Adipose tissue (tissue), 3 donors: ENCODE results near the gene IL18RAP. TPM values are rescaled to one million over a fixed set of nuclear protein-coding genes. Genes with fewer than 3 reads are reported as not detected.

Experiments used
- H3K27ac ChIP-seq: one replicate; pipeline ENCODE4 v1.5.1; 2013; ENCODE audit warnings: low read depth, low read length
- WGBS, 3 donors: extraction: QIAGEN DNeasy Blood & Tissue Kit; methylation state at CpG; one replicate each; pipeline ENCODE4 v1.1.7; 2013; 5-methylcytosine and 5-hydroxymethylcytosine counted together
- polyA plus RNA-seq, 3 donors: library from polyadenylated mRNA; stranded (reverse); fragments of 200-250 nt; gene quantifications; one replicate each; pipeline ENCODE4 v1.2.3, GENCODE V29; 2013
- donor health status: healthy with polysubstance abuse.
- donor health status: Bipolar disorder and iron deficiency.
- donor health status: healthy.

Gene IL18RAP
- polyA plus RNA-seq, 3 donors: 0.37 to 5.9 (median 5.4) TPM

DNA sequence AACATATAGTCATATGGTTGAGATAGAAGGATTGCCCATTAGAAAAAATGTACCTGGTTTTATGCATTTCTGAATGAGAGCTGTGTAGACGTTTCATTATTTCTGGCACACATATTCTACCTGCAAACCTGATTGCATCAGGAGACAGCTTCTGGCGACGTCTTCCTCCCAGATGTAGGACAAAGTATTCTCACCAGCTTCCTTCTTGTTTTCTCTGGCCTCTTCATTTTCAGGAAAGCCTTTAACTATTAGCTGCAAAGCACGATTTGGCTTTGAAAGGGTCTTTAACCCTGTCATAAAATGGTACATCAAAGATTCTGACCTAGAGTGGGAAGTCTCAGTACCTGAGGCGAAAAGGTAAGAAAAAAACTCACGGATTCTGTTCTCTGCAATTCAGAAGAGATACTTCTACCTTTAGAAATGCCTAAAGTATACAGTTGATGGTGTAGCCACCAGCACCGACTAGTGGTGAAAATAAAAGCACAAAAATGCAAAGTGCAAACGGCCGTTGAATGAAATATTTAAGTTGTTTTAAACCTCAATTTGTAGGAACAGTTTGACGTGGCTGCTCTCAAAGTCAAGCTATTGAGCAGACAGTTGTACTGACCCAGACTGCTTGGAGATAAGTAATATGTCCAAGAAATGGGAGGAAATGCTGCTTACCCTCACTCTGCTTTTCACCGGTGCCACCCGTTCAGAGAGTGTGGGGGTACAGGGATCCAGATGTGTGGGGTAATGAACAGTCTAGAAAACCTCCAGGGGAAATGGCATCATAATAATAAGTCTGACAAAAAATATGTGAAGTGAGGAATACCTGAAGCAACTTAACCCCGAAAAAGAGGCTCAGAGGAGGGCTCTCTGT, 20.2 kb downstream of the IL18RAP start:
- 23 to 28% (median 26%) methylated on average over 13 of the region's 13 CpGs for WGBS, 3 donors

DNA sequence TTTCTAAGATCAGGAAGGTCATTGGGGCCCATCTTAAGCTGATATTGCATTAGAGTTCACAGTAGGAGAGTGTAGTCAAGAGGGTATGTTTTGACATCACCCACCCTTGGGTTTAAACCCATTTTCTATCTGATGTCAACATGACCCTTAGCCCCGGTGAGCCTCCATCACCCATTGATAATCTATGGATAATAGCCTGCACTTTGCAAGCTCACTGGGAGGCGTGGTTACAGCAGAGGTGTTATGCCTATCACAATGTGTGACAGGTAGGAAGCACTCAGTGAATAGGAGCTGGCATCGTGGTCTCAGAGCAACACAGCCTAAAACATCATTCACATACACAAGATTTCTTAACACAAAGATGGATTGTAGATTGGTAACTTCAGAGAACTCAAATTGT, 21.3 kb downstream of the IL18RAP start:
- H3K27ac ChIP-seq: no peak overlapping the region
- WGBS, 3 donors: 65 to 86% (median 80%) methylated on average over 3 of the region's 3 CpGs

More for the DNA sequence above, 20.2 kb downstream of the IL18RAP start:
- H3K27ac ChIP-seq: no peak overlapping the region

DNA sequence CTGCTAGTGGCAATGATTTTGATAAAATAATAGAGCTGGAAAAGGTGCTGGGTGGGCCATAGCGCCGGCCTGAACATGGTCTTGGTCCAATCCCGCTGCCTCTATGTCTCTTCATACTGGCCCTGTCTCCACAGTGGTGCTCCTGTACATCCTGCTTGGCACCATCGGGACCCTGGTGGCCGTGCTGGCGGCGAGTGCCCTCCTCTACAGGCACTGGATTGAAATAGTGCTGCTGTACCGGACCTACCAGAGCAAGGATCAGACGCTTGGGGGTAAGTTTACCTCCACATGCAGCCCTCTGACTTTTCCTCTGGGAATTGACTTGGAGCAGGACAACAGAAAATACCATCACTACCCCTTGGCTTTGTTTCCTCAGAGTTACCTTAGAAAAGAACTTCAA, 24.0 kb downstream of the IL18RAP start:
- H3K27ac ChIP-seq: no peak overlapping the region
- 87 to 95% (median 91%) methylated on average over 9 of the region's 9 CpGs for WGBS, 3 donors

DNA sequence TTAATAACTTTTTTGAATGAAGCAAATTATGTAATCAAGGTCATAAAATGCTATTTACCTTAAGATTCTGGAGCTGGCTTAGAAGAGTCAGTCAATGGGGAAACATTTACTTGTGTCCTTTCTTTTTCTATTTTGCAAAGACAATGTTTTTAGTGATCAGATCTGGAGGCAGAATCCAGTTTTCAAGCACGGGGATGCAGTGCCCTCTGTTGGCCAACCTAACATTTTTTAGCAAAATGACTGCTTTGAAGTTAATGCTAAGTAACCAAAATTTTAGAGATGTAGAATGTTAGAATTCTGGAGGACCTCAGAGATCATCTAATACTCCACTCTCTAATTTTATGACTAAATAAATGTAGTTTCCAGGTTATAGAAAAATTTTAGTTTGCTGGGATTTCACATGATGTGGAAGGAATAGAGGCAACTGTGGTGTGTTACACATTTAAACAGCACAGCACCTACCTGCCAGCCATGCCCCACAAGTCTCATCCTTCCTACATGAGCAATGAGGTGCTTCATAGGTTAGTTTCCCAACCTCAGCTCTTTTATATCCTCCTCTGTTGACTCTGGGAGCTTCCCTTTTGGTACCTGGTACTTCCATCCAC, 26.5 kb downstream of the IL18RAP start:
- no peak overlapping the region for H3K27ac ChIP-seq
- 0 to 2% (median 0%) methylated on average over 1 of the region's 1 CpG for WGBS, 3 donors

DNA sequence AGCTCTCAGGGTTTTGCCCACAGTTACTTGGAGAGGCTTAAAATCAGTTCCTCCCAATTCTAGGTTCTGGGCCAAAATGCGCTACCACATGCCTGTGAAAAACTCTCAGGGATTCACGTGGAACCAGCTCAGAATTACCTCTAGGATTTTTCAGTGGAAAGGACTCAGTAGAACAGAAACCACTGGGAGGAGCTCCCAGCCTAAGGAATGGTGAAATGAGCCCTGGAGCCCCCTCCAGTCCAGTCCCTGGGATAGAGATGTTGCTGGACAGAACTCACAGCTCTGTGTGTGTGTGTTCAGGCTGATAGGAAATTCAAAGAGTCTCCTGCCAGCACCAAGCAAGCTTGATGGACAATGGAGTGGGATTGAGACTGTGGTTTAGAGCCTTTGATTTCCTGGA, 29.0 kb downstream of the IL18RAP start:
- no peak overlapping the region for H3K27ac ChIP-seq
- WGBS, 3 donors: 75 to 81% (median 78%) methylated on average over 2 of the region's 2 CpGs

DNA sequence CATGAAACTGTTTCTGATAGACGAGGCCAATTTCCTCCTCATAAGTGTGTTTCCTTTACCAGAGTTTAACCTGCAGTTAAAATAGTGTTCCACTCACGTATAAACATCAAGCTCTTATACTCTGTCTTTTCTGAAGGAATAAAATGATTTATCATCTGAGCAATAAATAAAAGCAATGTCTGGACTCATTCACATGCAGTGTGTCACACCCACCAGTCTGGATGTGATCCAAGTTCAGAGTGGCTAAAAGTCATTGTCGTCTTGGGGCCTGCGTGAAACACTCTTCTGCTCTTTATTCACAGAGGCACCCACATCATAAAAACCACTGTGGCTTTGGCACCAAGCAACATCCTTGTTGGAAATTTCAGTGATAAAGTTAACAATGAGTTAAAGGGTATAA, 30.5 kb downstream of the IL18RAP start:
- H3K27ac ChIP-seq: no peak overlapping the region
- 42 to 66% (median 48%) methylated on average over 4 of the region's 4 CpGs for WGBS, 3 donors

DNA sequence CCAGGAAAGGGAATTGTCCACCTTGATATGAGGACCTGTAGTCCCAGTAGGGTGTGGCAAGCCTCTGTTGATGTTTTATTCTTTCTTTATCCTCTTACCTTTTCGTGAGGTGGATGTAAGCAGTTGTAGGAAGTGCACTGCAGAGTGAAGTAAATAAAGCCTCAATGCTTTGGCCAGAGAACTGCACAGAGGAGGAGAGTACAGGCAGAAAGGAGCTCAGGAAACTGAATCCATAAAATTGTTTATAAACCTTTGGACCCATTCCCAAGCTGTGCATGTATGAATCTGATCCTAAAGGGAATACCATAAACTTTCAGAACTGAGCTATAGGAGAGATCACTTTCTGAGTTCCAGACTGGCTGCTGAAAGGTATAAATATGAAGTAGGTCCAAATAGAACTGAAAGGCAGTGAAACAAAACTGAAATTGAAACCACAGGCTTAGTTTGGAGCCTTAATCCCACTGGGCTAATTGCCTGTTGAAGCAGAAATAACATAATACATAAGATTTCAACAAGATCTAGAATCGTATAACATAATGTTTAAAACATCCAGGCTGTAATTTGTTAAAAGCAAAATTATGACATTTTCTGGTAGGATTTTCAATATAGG, 32.2 kb downstream of the IL18RAP start:
- 72 to 76% (median 76%) methylated on average over 2 of the region's 2 CpGs for WGBS, 3 donors
- no peak overlapping the region for H3K27ac ChIP-seq

DNA sequence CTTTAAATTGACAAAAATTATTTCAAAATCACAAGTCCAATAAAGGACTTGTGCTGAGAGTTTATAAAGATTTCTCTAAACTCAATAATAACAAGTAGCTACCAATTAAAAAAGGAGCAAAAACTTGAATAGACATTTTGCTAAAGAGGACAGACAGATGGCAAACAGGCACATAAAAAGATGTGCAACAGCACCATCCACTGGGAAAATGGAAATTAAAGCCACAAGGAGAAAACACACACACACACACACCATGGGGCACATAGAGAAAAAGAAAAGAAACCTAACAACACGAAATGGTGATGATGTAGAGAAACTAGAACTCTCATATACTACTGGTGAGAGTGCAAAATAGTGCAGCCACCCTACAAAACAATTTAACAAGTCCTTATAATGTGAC, 37.5 kb downstream of the IL18RAP start:
- H3K27ac ChIP-seq: no peak overlapping the region
- WGBS, 3 donors: 76 to 94% (median 80%) methylated on average over 1 of the region's 1 CpG

DNA sequence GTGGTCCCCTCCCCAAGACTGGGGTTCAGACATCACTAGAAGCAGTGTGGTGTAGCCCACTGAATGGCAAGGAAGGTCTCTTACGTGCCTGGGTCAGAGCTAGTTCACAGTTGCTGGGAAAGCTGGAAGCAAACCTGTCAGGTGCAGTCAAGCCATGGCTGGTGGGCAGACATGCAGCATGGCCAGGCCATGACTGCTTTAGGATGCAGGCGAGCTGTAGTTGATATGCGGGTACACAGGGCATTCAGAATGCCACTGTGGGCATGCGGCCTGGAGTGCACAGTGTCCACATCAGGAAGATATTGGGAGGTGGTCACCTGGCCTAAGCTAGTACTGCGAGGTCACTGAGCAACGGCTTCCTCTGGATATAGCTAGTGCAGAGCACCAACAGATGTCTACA, 38.2 kb downstream of the IL18RAP start:
- 79 to 91% (median 90%) methylated on average over 6 of the region's 6 CpGs for WGBS, 3 donors
- no peak overlapping the region for H3K27ac ChIP-seq

DNA sequence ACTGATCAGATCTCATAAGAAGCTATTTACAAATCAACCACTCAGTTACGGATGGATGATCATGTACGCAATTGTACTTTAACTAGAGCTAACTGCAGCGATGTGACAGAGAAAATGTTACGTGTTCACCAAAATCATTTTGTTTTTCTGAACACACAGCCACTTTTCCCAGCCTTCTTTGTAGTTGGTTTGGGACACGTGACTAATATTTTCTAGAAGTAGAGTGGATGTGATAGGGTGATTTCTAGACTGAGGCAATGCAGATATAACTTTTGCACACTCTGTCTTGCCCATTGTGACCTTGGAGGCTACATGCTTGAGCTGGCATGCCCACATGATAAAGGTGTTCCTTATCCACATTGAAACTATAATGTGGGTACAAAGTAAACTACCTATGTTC, 40.2 kb downstream of the IL18RAP start:
- no peak overlapping the region for H3K27ac ChIP-seq
- WGBS, 3 donors: 86 to 93% (median 89%) methylated on average over 5 of the region's 5 CpGs

DNA sequence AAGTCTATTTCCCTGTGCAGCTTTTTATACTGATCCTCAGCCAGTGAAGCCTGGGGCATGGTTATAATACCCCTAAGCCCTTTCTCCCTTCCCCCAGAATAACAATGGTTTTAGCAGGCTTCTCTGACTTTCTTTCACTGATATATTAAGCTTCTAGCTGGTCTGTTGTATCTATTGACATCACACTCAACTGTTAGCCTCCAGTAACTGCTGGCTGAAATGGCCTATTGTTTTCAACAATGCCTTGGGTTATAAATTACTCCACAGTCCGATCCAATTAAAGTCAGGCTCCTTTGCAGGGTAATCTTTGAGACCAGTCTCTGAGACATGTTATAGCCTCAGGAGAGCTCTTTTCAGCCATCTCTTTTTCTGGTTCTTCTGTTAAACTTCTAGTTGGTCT, 47.2 kb downstream of the IL18RAP start:
- WGBS, 3 donors: 73 to 86% (median 77%) methylated on average over 1 of the region's 1 CpG
- no peak overlapping the region for H3K27ac ChIP-seq

DNA sequence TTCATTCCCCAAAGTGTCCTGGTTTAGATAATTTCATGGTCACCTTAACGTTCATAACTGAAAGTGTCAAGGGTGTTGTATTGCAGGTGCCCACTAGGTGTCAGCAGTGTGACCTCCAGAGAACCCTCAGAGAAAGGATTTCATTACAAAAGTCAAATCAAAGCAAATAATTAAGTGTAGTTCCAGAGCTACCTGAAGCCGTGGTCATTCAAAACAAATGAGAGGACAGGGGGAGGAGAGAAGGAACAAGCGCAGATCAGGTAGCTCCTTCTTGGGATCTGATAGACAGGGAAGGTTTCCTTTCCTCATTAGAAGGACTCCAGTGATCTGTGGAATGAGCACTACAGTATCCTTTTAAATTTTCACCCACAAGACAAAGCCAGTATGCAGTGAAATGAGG, 50.1 kb downstream of the IL18RAP start, which contains the start of gene SLC9A4:
Gene SLC9A4, plus strand, starts transcription at position 207 of the 400 bp plus-strand sequence. CDS start 534 bp downstream, outside the sequence.
- 2 to 9% (median 6%) methylated on average over 3 of the region's 3 CpGs for WGBS, 3 donors

DNA sequence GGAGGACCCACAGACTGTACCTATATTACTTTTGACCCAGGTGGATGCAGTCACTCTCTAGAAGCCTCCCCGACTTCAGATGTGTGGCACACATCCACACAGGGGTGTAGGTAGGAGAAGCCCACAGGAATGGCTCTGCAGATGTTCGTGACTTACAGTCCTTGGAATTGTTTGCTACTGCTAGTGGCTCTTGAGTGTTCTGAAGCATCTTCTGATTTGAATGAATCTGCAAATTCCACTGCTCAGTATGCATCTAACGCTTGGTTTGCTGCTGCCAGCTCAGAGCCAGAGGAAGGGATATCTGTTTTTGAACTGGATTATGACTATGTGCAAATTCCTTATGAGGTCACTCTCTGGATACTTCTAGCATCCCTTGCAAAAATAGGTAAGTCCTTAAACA, 50.7 kb downstream of the IL18RAP start:
- no peak overlapping the region for H3K27ac ChIP-seq
- 77 to 78% (median 78%) methylated on average over 3 of the region's 3 CpGs for WGBS, 3 donors

More for the DNA sequence above, 50.1 kb downstream of the IL18RAP start, which contains the start of gene SLC9A4:
- H3K27ac ChIP-seq: no peak within 1 kb of the TSS

DNA sequence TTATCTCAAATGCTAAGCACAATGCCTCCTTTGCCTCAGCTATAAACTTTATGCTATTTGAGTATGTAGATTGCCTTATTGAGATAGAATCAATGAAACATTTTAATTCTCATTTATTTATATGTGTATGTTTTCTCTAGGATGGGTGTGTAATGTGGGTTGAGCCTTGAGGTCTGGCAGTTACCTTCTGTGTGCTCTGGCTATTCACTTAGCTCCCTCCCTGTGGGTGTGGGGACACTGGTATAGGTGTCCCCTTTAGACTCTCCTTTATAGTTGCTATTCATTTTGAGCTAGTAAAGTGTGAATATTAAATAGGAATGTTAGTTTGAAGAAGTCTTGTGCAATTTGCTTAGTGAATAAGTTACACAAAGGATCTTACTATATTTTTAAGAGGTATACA, 51.8 kb downstream of the IL18RAP start:
- no peak overlapping the region for H3K27ac ChIP-seq

DNA sequence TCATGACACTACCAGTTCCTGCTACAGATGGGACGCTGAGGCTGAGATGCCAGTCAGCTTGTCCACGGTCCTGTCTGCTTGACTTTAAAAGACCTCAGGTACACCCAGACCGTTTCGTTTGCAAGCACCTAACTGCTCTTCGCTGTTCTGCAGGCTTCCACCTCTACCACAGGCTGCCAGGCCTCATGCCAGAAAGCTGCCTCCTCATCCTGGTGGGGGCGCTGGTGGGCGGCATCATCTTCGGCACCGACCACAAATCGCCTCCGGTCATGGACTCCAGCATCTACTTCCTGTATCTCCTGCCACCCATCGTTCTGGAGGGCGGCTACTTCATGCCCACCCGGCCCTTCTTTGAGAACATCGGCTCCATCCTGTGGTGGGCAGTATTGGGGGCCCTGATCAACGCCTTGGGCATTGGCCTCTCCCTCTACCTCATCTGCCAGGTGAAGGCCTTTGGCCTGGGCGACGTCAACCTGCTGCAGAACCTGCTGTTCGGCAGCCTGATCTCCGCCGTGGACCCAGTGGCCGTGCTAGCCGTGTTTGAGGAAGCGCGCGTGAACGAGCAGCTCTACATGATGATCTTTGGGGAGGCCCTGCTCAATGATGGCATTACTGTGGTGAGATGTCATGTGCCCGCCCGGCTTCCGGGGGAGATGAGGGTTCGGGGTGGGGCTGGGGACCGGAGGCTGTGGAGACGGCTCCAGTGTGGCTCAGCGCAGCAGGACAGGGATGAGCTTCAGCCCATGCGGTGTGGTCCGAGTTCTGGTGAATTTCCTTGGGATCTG, 55.9 kb downstream of the IL18RAP start:
- no peak overlapping the region for H3K27ac ChIP-seq
- WGBS, 3 donors: 85 to 90% (median 90%) methylated on average over 36 of the region's 36 CpGs

DNA sequence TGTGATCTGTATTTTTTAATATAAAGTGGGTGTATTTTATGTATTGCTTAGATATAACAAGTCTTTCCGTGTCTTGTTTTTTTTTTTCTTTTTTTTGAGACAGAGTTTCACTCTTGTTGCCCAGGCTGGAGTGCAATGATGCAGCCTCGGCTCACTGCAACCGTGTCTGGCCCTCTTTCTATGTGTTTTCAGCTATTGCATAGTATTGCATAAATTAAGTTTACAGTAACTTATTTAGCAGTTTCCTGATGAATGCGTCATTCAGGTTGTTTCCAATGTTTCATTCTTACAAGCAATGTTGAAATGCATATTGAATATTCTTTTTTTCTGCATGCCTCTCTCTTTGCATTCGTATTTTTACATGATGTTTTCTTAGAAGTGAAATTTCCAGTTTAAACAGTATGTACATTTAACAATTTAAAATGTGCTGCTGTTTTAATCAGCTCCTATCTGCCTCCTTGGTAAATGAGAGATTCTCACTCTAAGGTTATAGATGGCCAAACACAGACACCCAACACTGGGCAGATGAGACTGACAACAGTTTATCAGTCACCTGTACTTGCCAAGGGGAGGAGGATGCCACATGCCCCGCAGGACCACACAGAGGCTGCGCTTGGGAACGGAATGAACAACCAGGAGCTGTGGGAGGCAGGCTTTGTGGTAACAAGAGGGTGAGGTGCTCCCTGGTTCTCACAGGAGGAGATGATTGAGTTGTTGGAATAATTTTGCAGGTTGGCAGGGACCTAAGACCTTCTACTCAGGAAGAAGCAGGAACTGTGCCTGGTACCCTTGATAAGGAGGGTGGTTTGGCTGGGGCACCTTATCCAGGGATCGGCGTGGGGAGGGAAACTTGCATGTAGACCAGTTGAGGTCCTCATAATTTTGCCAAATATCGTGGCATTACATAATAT, 57.6 kb downstream of the IL18RAP start:
- WGBS, 3 donors: 63 to 79% (median 64%) methylated on average over 11 of the region's 11 CpGs
- H3K27ac ChIP-seq: no peak overlapping the region

DNA sequence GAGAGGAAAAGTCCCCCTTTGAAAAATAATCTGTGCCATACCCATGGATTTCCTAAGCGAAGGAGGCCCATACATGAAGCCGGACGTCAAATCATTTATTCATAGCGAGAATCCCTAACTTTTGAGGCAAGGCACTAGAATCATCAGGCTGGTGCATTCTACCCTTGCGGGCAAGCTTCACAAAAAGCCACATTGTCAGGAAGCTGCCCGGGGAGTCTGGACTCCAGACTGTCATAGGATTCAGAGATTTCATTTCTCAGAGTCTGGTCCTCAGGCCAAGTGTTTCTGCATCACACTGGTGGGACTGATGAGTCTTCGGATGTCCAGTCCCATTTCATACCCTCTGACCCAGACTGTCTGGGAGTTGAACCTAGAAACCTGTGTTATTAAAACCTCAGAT, 59.0 kb downstream of the IL18RAP start:
- WGBS, 3 donors: 77 to 80% (median 79%) methylated on average over 7 of the region's 7 CpGs

DNA sequence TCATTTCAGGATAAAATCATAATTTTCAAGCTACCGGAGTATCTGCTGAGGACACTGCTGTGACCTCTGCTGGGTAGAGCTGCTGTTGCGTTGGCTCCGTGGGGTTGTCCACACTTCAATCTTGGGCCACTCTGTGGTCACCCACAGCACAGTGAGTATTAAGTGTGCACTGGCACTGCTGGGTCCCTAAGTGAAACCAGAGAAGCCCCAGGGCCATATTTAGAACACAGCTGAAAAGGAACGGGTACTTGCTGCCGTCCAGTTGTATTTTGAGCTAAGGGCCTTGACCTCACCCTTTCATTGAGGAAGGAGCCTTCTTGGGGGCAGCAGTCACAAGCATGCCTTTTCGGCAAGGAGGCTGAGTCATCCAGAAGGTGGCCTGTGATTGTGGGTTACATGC, 60.1 kb downstream of the IL18RAP start:
- no peak overlapping the region for H3K27ac ChIP-seq
- 87 to 89% (median 88%) methylated on average over 6 of the region's 6 CpGs for WGBS, 3 donors

More for the DNA sequence above, 59.0 kb downstream of the IL18RAP start:
- no peak overlapping the region for H3K27ac ChIP-seq
